Activated CD4-positive, alpha-beta memory T cell treated with anti-CD3 and anti-CD28 coated beads for 36 hours (primary cell): ENCODE measurements around the gene GRIA1. TPM values are rescaled to one million over a fixed set of nuclear protein-coding genes. Genes with fewer than 3 reads are reported as not detected.
"Not testable (repeated sequence)": the region's sequence is repeated elsewhere in the genome, so short reads cannot be mapped to it uniquely, and the experiment has no call there.

ENCODE experiments used
- CTCF ChIA-PET: fragments of 350-600 bp; sonication (Branson Sonifier 250); formaldehyde crosslinking; loops from one replicate; lab custom pipeline; 2021; ENCODE audit warnings: antibody characterized with exemption, inconsistent platforms; lab: Charles Lee
- POLR2A ChIA-PET: fragments of 350-600 bp; sonication (Branson Sonifier 250); formaldehyde crosslinking; loops from one replicate; lab custom pipeline; 2021; ENCODE audit warnings: antibody characterized with exemption; lab: Charles Lee
- DNase-seq: peaks from one replicate; pipeline ENCODE4 v3.0.0-alpha.2; 2020
- H3K27ac Mint-ChIP-seq: one replicate; pipeline ENCODE4 v1.8.0; 2021; ENCODE audit warnings: mixed read lengths
- H3K27me3 Mint-ChIP-seq: one replicate; pipeline ENCODE4 v1.8.0; 2021; ENCODE audit warnings: mixed read lengths
- H3K36me3 Mint-ChIP-seq: one replicate; pipeline ENCODE4 v1.8.0; 2021; ENCODE audit warnings: mixed read lengths
- H3K4me1 Mint-ChIP-seq: one replicate; pipeline ENCODE4 v1.8.0; 2021; ENCODE audit warnings: low read depth, mixed read lengths
- H3K4me3 Mint-ChIP-seq: one replicate; pipeline ENCODE4 v1.8.0; 2021; ENCODE audit warnings: mild to moderate bottlenecking, mixed read lengths
- H3K9me3 Mint-ChIP-seq: one replicate; pipeline ENCODE4 v1.8.0; 2021; ENCODE audit warnings: mixed read lengths
- intact Hi-C: fragments of 100-400 bp; cut with micrococcal nuclease; formaldehyde crosslinking; loops from one replicate; pipeline ENCODE4 v1.15.1; 2023
- total RNA-seq, 2 experiments: library from RNA; stranded (reverse); gene quantifications; one replicate each; pipeline ENCODE4 v1.2.3, GENCODE V29; 2021

GRIA1 gene
- total RNA-seq, 2 experiments from 2014 or later: not detected

DNA sequence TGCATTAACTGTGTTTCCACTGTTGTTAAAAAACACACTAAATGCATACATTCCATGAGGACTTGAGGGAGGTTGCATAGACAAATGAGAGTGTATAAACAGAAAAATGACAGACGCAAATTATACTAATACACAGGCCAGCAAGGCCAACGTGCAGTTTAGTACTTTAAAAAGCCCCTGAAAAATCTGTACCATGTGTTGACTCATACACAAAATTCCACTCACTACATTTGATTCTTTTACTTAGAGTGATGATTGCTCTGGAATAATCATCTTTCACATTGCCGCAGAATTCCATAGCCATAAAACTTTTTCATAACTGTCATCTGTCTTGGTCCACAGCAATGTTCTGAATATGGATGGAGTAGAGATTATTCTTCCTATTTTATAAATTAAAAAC lies 332.6 kb downstream of the GRIA1 start:
- intact Hi-C loops: no loop called here
- CTCF ChIA-PET: no interaction called here
- Mint-ChIP-seq H3K4me3 (no peak overlapping the region), H3K27me3 (no peaks in the 10 kb centered on the region), H3K9me3 (no peaks in the 10 kb centered on the region), H3K27ac (no peak overlapping the region), H3K36me3 (no peaks in the 10 kb centered on the region), H3K4me1 (no peaks in the 10 kb centered on the region)
- DNase-seq: no peak
- POLR2A ChIA-PET: no interaction called here

- H3K27me3 Mint-ChIP-seq: no peaks in the 10 kb centered on the region
- POLR2A ChIA-PET: no interaction called here
- no peak for DNase-seq
- intact Hi-C loops: no loop called here
- no peaks in the 10 kb centered on the region for H3K9me3 Mint-ChIP-seq
- no peaks in the 10 kb centered on the region for H3K4me1 Mint-ChIP-seq
- CTCF ChIA-PET: no interaction called here
- no peaks in the 10 kb centered on the region for H3K36me3 Mint-ChIP-seq
- no peak overlapping the region for H3K4me3 Mint-ChIP-seq
- no peak overlapping the region for H3K27ac Mint-ChIP-seq
Observed at GRCh38 chr5:153824909-153825308, 334.4 kb downstream of the GRIA1 start.

GRCh38 chr5:153827397-153827796 lies 336.9 kb downstream of the GRIA1 start:
- no peaks in the 10 kb centered on the region for H3K9me3 Mint-ChIP-seq
- no peak overlapping the region for H3K4me3 Mint-ChIP-seq
- no peak for DNase-seq
- intact Hi-C loops: no loop called here
- no peaks in the 10 kb centered on the region for H3K36me3 Mint-ChIP-seq
- ChIA-PET POLR2A (no interaction called here), CTCF (no interaction called here)
- no peak overlapping the region for H3K27ac Mint-ChIP-seq
- no peaks in the 10 kb centered on the region for H3K27me3 Mint-ChIP-seq
- no peaks in the 10 kb centered on the region for H3K4me1 Mint-ChIP-seq

- CTCF ChIA-PET: no interaction called here
- Mint-ChIP-seq H3K36me3 (no peaks in the 10 kb centered on the region), H3K4me1 (no peaks in the 10 kb centered on the region), H3K4me3 (no peak overlapping the region), H3K9me3 (no peaks in the 10 kb centered on the region), H3K27ac (no peak overlapping the region), H3K27me3 (no peaks in the 10 kb centered on the region)
- DNase-seq: no peak
- POLR2A ChIA-PET: no interaction called here
- intact Hi-C loops: no loop called here
Observed at GRCh38 chr5:153829510-153830065, 339.1 kb downstream of the GRIA1 start.

- H3K9me3 Mint-ChIP-seq: no peaks in the 10 kb centered on the region
- intact Hi-C loops: no loop called here
- ChIA-PET CTCF (no interaction called here), POLR2A (no interaction called here)
- H3K27ac Mint-ChIP-seq: no peak overlapping the region
- no peaks in the 10 kb centered on the region for H3K36me3 Mint-ChIP-seq
- H3K27me3 Mint-ChIP-seq: no peaks in the 10 kb centered on the region
- H3K4me1 Mint-ChIP-seq: no peaks in the 10 kb centered on the region
- no peak overlapping the region for H3K4me3 Mint-ChIP-seq
- DNase-seq: no peak
Observed at GRCh38 chr5:153831973-153832372, 341.5 kb downstream of the GRIA1 start.

DNA sequence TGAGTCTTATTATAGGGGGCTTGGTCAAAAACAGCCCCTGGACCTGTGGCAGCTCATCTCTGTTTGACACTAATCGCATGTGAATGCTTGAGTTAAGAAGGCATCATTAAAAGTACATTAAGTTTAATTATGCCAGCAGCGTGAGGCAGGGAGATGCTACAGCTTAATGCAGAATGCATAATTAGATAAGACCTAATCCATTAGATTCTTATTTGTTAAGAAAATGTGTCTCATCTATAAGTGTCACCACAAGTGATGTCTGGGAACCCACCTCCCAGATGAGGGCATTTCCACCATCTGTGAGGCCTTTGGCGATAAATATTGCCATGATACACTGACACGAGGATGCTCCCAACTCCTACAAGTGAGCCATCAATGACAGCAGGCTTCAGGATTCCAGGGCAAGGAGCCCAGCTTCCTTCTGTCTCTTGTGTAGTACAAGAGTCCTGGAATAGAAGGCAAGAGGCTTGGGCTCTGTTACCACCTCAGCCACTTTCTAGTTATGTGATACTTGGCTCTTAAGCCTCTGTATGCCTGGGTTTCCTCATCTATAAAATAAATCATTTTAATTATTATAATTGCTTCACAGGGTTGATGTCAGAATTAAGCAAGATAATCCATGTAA lies 345.5 kb downstream of the GRIA1 start:
- ChIA-PET CTCF (no interaction called here), POLR2A (no interaction called here)
- Mint-ChIP-seq H3K4me1 (no peaks in the 10 kb centered on the region), H3K9me3 (no peaks in the 10 kb centered on the region), H3K4me3 (no peak overlapping the region), H3K36me3 (no peaks in the 10 kb centered on the region), H3K27ac (no peak overlapping the region), H3K27me3 (no peaks in the 10 kb centered on the region)
- intact Hi-C loops: no loop called here
- no peak for DNase-seq

DNA sequence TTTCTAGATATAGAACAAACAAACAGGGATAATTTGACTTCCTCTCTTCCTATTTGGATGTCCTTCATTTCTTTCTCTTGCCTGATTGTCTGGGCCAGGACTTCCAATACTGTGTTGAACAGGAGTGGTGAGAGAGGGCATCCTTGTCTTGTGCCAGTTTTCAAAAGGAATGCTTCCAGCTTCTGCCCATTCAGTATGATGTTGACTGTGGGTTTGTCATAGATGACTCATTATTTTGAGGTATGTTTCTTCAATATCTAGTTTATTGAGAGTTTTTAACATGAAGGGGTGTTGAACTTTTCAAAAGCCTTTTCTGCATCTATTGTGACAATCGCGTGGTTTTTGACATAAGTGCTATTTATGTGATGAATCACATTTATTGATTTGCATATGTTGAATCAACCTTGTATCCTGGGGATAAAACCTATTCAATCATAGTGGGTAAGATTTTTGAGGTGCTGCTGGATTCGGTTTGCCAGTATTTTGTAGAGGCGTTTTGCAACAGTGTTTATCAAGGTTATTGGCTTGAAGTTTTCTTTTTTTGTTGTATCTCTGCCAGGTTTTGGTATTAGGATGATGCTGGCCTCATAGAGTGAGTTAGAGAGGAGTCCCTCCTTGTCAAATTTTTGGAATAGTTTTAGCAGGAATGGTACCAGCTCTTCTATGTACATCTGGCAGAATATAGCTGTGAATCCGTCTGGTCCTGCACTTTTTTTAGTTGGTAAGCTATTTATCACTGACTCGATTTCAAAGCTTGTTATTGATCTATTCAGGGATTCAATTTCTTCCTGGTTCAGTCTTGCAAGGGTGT lies 359.0 kb downstream of the GRIA1 start:
- CTCF ChIA-PET, intact Hi-C loops, DNase-seq, H3K27me3 Mint-ChIP-seq, H3K4me1 Mint-ChIP-seq, POLR2A ChIA-PET, H3K4me3 Mint-ChIP-seq, H3K36me3 Mint-ChIP-seq, H3K27ac Mint-ChIP-seq: not testable (repeated sequence)
- peaks cover 11% of the 10 kb centered on the region for H3K9me3 Mint-ChIP-seq

GRCh38 chr5:153860195-153860886 lies 369.9 kb downstream of the GRIA1 start:
- H3K27ac Mint-ChIP-seq: no peak overlapping the region
- intact Hi-C loops: no loop called here
- no peak for DNase-seq
- no peaks in the 10 kb centered on the region for H3K9me3 Mint-ChIP-seq
- H3K4me1 Mint-ChIP-seq: no peaks in the 10 kb centered on the region
- H3K4me3 Mint-ChIP-seq: no peak overlapping the region
- H3K27me3 Mint-ChIP-seq: no peaks in the 10 kb centered on the region
- CTCF ChIA-PET: no interaction called here
- no peaks in the 10 kb centered on the region for H3K36me3 Mint-ChIP-seq
- POLR2A ChIA-PET: no interaction called here

DNA sequence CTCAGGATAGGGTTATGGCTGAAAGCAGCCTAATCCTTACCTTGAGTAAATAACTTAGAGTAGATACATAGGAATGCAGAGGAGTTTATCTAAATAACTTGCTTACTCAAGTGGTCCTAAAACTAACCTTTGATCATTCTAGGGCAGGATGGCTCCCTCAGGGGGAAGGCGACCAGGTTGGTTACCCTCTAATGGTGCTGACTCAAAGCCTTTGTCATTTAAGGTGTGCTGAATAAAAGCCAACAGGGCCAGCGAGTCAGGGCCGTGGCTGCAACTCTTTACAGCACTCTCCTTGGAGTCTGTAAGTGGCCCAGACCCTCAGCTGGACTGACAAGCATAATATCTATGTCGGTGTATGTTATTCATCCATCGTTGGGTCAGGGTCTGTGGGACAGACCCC lies 372.4 kb downstream of the GRIA1 start:
- H3K9me3 Mint-ChIP-seq, CTCF ChIA-PET, DNase-seq, H3K4me3 Mint-ChIP-seq, H3K27ac Mint-ChIP-seq, H3K36me3 Mint-ChIP-seq, POLR2A ChIA-PET, intact Hi-C loops, H3K27me3 Mint-ChIP-seq, H3K4me1 Mint-ChIP-seq: not testable (repeated sequence)
